GM12864 (cell line): Measurements from ENCODE around the gene PTPRB.

Experiments used
- DNase-seq: peaks from one replicate; pipeline ENCODE4 v3.0.0-alpha.2; 2011; ENCODE audit warnings: low read depth
- H3K4me3 ChIP-seq: 2 replicates; pipeline ENCODE4 v1.5.1; 2011; ENCODE audit warnings: mild to moderate bottlenecking, low read depth, low read length, control low read depth
- CTCF ChIP-seq: IDR thresholded peaks from 2 replicates; pipeline ENCODE4 v1.5.1; 2011; ENCODE audit warnings: low read depth, mild to moderate bottlenecking, moderate library complexity, low read length, control low read depth, inconsistent platforms; ENCODE audit errors: missing control alignments

PTPRB gene

GRCh38 chr12:70615174-70615866, 21.9 kb downstream of the PTPRB start:
- DNase-seq, result no peak

GRCh38 chr12:70609739-70610491, 27.3 kb downstream of the PTPRB start:
- H3K4me3 ChIP-seq, result peak overlapping the region; percentile 3; the same call in 1 of the 2 replicates
- DNase-seq, result no peak
- no peak for TF ChIP-seq CTCF

More at GRCh38 chr12:70615174-70615866, 21.9 kb downstream of the PTPRB start:
- H3K4me3 ChIP-seq, result no peak overlapping the region
- no peak for TF ChIP-seq CTCF

- DNase-seq, result no peak
- no peak for TF ChIP-seq CTCF
- no peak overlapping the region for H3K4me3 ChIP-seq
Measured at GRCh38 chr12:70609203-70609602, 28.0 kb downstream of the PTPRB start.

GRCh38 chr12:70608184-70608583, 29.0 kb downstream of the PTPRB start:
- TF ChIP-seq CTCF, result no peak
- no peak overlapping the region for H3K4me3 ChIP-seq
- no peak for DNase-seq

GRCh38 chr12:70607107-70607506, 30.1 kb downstream of the PTPRB start:
- H3K4me3 ChIP-seq, result no peak overlapping the region
- no peak for DNase-seq
- TF ChIP-seq CTCF, result no peak

GRCh38 chr12:70605976-70606375, 31.3 kb downstream of the PTPRB start:
- no peak for DNase-seq
- H3K4me3 ChIP-seq, result no peak overlapping the region

More at GRCh38 chr12:70605976-70606375, 31.3 kb downstream of the PTPRB start:
- TF ChIP-seq CTCF, result no peak
